Measurements from ENCODE around the gene PDSS2. TPM values are rescaled to one million over a fixed set of nuclear protein-coding genes. Genes with fewer than 3 reads are reported as not detected.

Gene PDSS2
- total and polyA plus RNA-seq, 2 of the 4 experiments (the other 2 are of a cell fraction) = 8.6 to 9.2 TPM

- H2AK9ac ChIP-seq (replicated peaks; ENCODE audit: low read depth, low read length, poor library complexity) = no peak overlapping the region
Measured at GRCh38 chr6:107293350-107293749, 166.0 kb downstream of the PDSS2 start.

More at GRCh38 chr6:107293350-107293749, 166.0 kb downstream of the PDSS2 start:
- H3K27ac ChIP-seq (ENCODE audit: insufficient read depth, low read length) = no peak overlapping the region
- no peak overlapping the region for H4K5ac ChIP-seq (ENCODE audit: low read depth, low read length)
- no peaks in the 10 kb centered on the region for H3K9me1 ChIP-seq (ENCODE audit: insufficient read depth, low read length)
- TF ChIP-seq SMC3 (IDR thresholded peaks at IDR 0.05; ENCODE audit: low read depth, low read length) = no peak
- no peaks in the 10 kb centered on the region for H3K36me3 ChIP-seq (ENCODE audit: control insufficient read depth, insufficient read depth, low read length)
- no peak overlapping the region for H2AK5ac ChIP-seq (ENCODE audit: low read depth, low read length)
- intact Hi-C loops (cut with micrococcal nuclease) (no loop called here), in situ Hi-C loops (cut with MboI; ENCODE audit: low sequenced_read_pairs) (no loop called here), dilution Hi-C loops (cut with HindIII; ENCODE audit: low sequenced_read_pairs, unreplicated experiment) (no loop called here)
- H3K4me1 ChIP-seq (ENCODE audit: control insufficient read depth, insufficient read depth, low read length) = peaks cover 4% of the 10 kb centered on the region
- no peak overlapping the region for H3K4me2 ChIP-seq (ENCODE audit: low read depth, low read length)
- H3K9me3 ChIP-seq (ENCODE audit: control insufficient read depth, insufficient read depth, low read length) = no peaks in the 10 kb centered on the region
- POLR2A ChIA-PET (ENCODE audit: unreplicated experiment) = interaction anchor here (0.5 kb wide), 1 partner anchor 84 kb away, joined by 4 read pairs; no protein-coding TSS in a partner anchor
- H3K23ac ChIP-seq (ENCODE audit: low read depth, low read length) = no peak overlapping the region
- H4K8ac ChIP-seq (ENCODE audit: low read depth in 2 of 2, low read length in 2 of 2) = no peak overlapping the region
- H2AFZ ChIP-seq (replicated peaks; ENCODE audit: low read length, poor library complexity) = no peak overlapping the region
- no peaks in the 10 kb centered on the region for H4K20me1 ChIP-seq (ENCODE audit: insufficient read depth, low read length)
- no peaks in the 10 kb centered on the region for H3K27me3 ChIP-seq (ENCODE audit: control insufficient read depth, insufficient read depth, low read length)
- no peak overlapping the region for H3K18ac ChIP-seq (ENCODE audit: low read depth, low read length)
- H2BK20ac ChIP-seq (ENCODE audit: low read depth, low read length) = no peak overlapping the region
- H2BK15ac ChIP-seq (ENCODE audit: low read depth, low read length) = no peak overlapping the region
- H3K14ac ChIP-seq (replicated peaks; ENCODE audit: low read depth, low read length) = no peak overlapping the region
- H3K9ac ChIP-seq (ENCODE audit: low read depth, low read length) = no peak overlapping the region
- no peak overlapping the region for H2BK5ac ChIP-seq (ENCODE audit: low read depth, low read length, poor library complexity, severe bottlenecking)
- CTCF ChIA-PET = interaction anchor here (0.6 kb wide), 1 partner anchor 91 kb away, joined by 3 read pairs; no protein-coding TSS in a partner anchor
- H3K4ac ChIP-seq (ENCODE audit: low read depth, low read length) = no peak overlapping the region
- no peak for DNase-seq
- H4K91ac ChIP-seq (ENCODE audit: insufficient read depth, low read depth, low read length) = no peak overlapping the region
- BruUV-seq (replicated peaks) = no TSS peak
- no peak overlapping the region for H3K56ac ChIP-seq (ENCODE audit: extremely low read depth, insufficient read depth, low read length)
- H3K4me3 ChIP-seq (ENCODE audit: insufficient read depth, low read depth, low read length) = no peak overlapping the region
- no CpG with 5 or more reads among the region's 4 CpGs for WGBS, 2 experiments (ENCODE audit: extremely low coverage in 2 of 2, insufficient read length in 1 of 2)
- H3K79me1 ChIP-seq (ENCODE audit: low read depth in 1 of 2, low read length in 2 of 2) = no peaks in the 10 kb centered on the region; a peak in 2 of 4 replicates
- ATAC-seq (ENCODE audit: low read depth) = no peak
- H2BK120ac ChIP-seq (ENCODE audit: low read depth, low read length) = no peak overlapping the region

All from IMR-90 (cell line).